Measurements from ENCODE around the gene IL4I1. TPM values are rescaled to one million over a fixed set of nuclear protein-coding genes. Genes with fewer than 3 reads are reported as not detected.

IL4I1 gene
- total RNA-seq, 4 donors from 2014 or later: 0.63 to 3.0 (median 1.7) TPM; not detected in 1

DNA sequence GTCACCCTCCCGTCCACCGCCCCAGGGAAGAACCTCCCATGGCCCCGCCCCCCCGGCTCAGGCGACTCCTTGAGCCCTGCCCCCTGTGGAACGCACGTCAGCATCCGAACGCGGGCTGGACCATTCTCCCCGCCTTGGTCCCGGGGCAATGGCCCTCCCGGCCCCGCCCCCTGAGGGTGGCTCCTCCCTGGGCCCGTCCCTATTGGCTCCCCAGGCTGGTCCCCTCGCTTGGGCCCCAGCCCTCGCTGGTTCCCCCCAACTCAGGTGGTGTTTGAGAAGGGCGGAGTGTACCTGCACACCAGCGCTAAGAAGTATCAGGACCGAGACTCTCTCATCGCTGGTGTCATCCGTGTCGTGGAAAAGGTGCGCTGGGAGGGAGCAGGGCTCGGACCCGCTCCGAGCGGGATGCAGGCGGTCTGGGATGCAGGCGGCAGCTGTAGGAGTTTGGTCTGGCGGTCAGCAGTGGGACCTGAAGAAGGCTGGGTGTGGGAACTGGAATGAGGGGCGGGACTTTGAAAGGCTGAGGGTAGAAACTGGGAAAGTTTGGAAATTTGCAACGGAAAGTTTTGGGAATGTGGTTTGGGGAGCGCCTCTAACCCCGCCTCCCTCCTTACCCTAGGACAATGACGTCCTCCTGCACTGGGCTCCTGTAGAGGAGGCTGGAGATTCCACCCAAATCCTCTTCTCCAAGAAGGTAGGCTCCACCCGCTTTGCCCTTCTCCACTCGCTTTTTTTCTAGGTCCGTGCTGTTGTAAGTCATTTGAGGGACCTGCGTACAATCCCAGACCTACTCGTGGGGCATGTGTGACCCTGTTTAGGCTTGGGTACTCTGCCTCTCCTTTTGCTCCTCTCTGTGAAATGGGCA is 18.6 kb downstream of the IL4I1 start:
- Histone ChIP-seq H3K4me1 (peaks cover 0 to 46% (median 15%) of the 10 kb centered on the region in 4 donors), H3K36me3 (peaks cover 17 to 58% (median 25%) of the 10 kb centered on the region in 3 donors), H3K27me3 (no peaks in the 10 kb centered on the region), H3K4me3 (peak overlapping the region; percentile 65 to 88 (median 80)), H3K9me3 (peaks cover 0 to 5% (median 0%) of the 10 kb centered on the region in 4 donors), H3K27ac (peak overlapping the region; percentile 97 to 100 (median 98))
- DNase-seq (ENCODE audit: low spot score in 2 of 2): peak; percentile 97 to 98
- WGBS, 2 donors: 6 to 11% methylated on average over 25 to 37 of the region's 41 CpGs
- TF ChIP-seq EP300 (IDR thresholded peaks at IDR 0.05) (no peak), POLR2A (IDR thresholded peaks at IDR 0.05) (no peak)
- TF ChIP-seq, protein P1, sequence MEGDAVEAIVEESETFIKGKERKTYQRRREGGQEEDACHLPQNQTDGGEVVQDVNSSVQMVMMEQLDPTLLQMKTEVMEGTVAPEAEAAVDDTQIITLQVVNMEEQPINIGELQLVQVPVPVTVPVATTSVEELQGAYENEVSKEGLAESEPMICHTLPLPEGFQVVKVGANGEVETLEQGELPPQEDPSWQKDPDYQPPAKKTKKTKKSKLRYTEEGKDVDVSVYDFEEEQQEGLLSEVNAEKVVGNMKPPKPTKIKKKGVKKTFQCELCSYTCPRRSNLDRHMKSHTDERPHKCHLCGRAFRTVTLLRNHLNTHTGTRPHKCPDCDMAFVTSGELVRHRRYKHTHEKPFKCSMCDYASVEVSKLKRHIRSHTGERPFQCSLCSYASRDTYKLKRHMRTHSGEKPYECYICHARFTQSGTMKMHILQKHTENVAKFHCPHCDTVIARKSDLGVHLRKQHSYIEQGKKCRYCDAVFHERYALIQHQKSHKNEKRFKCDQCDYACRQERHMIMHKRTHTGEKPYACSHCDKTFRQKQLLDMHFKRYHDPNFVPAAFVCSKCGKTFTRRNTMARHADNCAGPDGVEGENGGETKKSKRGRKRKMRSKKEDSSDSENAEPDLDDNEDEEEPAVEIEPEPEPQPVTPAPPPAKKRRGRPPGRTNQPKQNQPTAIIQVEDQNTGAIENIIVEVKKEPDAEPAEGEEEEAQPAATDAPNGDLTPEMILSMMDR (IDR thresholded peaks at IDR 0.05): no peak

DNA sequence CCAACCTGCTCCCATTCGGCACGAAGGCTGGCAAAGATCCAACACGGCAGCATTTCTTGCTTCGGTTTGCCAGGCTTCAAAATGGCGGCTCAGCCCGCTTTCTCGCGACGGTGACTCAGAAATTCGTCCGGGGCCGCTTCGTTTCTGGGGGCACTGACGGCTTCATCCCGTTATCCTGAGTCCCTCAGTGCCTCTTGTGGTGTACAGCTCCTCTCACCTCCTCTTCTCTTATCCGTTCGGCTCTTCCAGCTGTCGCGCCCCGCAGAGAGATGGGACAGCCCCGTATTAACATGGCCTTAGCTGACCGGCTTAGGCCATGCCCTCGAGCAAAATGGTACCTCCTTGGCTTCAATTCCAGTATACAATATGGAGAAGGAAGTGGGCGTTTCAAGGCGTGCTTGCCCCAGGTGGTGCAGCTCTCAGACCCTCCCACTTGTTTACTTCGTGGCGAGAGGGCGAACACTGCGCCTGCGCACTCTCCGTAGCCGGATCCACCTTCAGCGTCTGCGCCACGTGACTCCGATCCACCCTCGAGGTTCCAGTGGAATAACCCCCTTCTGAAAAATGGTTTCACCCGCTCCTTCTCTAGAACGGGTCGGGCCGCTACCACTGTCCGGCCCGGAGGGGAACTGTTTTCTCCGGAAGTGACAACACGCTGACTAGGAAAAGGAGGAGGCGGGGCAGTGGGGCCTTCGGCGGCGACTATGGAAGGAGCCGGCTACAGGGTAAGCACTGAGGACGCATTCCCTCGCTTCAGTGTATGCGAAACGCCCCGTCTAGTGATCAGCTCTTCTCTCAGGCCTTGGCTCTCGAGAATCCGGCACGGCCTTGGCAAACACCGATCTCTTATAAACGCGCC is 19.4 kb downstream of the IL4I1 start, which contains the start of the genes AKT1S1 and TBC1D17:
TSS of gene AKT1S1 (minus strand) at position 336 of the 859 bp plus-strand sequence. CDS start 4,060 bp downstream, outside the sequence.
TSS of gene TBC1D17 (plus strand) at position 683 of the 859 bp plus-strand sequence. CDS start at position 705, 22 bp downstream.
- Histone ChIP-seq H3K36me3 (peaks cover 12 to 58% (median 17%) of the 10 kb centered on the region in 3 donors), H3K4me1 (peaks cover 0 to 55% (median 15%) of the 10 kb centered on the region in 4 donors), H3K9me3 (no peaks in the 10 kb centered on the region), H3K27ac (peak within 1 kb of the TSS; percentile 97 to 100 (median 98)), H3K4me3 (peak within 1 kb of the TSS; percentile 78 to 88 (median 80)), H3K27me3 (no peaks in the 10 kb centered on the region)
- peak; percentile 97 to 98 for DNase-seq (ENCODE audit: low spot score in 2 of 2)
- 0% methylated on average over 50 to 51 of the region's 61 CpGs for WGBS, 2 donors
- peak; percentile 78 to 97 for TF ChIP-seq POLR2A (IDR thresholded peaks at IDR 0.05)
- TF ChIP-seq, protein P1 (IDR thresholded peaks at IDR 0.05): peak in 2 of 5 experiments; percentile 31
- peak; percentile 96 to 98 for TF ChIP-seq EP300 (IDR thresholded peaks at IDR 0.05)

DNA sequence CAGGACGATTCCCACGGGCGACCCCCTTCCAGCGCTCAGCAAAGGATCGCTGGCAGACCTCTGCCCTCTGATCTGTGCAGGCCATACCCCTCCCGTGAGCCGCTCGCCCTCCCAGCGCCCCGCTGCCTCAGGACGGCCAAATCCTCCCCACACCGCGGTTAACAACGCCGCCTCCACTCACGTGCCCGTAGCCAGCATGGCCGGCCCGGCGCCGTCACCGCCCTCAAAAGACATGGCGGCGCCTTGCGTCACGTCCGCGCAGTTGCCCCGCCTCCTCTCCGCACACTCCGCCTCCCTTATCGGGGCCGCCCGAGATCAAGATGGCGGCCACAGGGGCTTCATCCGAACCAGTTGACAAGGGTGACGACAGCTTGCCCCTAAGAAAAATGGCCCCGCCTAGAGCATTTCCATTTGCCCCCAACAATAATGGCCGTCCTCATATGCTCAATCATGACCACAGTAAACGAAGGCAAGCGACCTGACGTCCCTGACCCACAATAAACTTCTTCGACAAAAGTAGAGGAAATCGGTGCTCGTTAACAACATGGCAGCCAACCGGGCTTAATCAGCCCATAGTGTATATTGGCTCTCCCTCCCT is 20.2 kb downstream of the IL4I1 start:
- peaks cover 10 to 58% (median 12%) of the 10 kb centered on the region in 3 donors for H3K36me3 ChIP-seq
- H3K4me3 ChIP-seq: peak overlapping the region; percentile 78 to 88 (median 80)
- TF ChIP-seq POLR2A (IDR thresholded peaks at IDR 0.05) (peak in 1 of 2 donors; percentile 37), EP300 (IDR thresholded peaks at IDR 0.05) (peak; percentile 79 to 92)
- TF ChIP-seq, protein P1 (IDR thresholded peaks at IDR 0.05): no peak
- WGBS, 2 donors: 0 to 1% methylated on average over 18 to 40 of the region's 46 CpGs
- H3K4me1 ChIP-seq: peaks cover 0 to 56% (median 15%) of the 10 kb centered on the region in 4 donors
- no peaks in the 10 kb centered on the region for H3K9me3 ChIP-seq
- peak overlapping the region; percentile 97 to 100 (median 98) for H3K27ac ChIP-seq
- H3K27me3 ChIP-seq: no peaks in the 10 kb centered on the region
- DNase-seq (ENCODE audit: low spot score in 2 of 2): peak; percentile 96 to 97

DNA sequence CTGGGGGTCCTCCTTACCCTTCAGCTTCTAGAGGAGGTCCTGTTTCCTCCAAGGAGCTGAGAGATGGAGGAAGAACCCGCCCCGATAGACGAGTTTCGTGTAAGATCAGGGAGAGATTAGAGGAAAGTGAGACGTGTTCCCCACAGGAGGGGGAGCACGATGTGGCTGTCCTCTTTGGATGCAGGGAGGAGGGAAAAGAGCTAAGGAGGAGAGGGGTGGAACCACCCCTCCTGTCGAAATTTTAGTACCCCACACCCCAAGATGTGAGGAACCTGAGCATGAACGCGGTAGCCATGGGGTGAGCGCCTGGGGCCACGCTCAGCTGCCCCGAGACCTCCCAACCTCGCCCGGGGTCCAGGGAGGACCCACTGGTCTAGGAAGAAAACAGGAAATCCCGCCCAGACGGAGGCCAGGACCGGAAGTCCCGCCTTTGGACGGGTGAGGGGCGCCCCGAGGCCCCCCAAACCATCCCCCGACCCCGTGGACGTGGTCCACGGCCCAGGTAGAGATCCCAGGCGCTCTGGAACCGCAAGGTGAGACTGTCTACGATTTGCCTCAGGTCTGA is 20.7 kb downstream of the IL4I1 start:
- TF ChIP-seq EP300 (IDR thresholded peaks at IDR 0.05): no peak
- no peak for TF ChIP-seq POLR2A (IDR thresholded peaks at IDR 0.05)
- TF ChIP-seq, protein P1 (IDR thresholded peaks at IDR 0.05): no peak
- Histone ChIP-seq H3K9me3 (no peaks in the 10 kb centered on the region), H3K27ac (peak overlapping the region; percentile 97 to 100 (median 98)), H3K4me1 (peaks cover 0 to 62% (median 15%) of the 10 kb centered on the region in 4 donors), H3K4me3 (peak overlapping the region; percentile 78 to 88 (median 80)), H3K27me3 (no peaks in the 10 kb centered on the region), H3K36me3 (peaks cover 6 to 58% (median 8%) of the 10 kb centered on the region in 3 donors)
- peak in 1 of 2 donors; percentile 55 for DNase-seq (ENCODE audit: low spot score in 2 of 2)
- WGBS, 2 donors: 0 to 1% methylated on average over 14 to 16 of the region's 28 CpGs
